Ramos (cell line): Measurements from ENCODE around the gene ZSCAN26.
"Not testable (repeated sequence)": the region's sequence is repeated elsewhere in the genome, so short reads cannot be mapped to it uniquely, and the experiment has no call there.

ENCODE experiments used
- in situ Hi-C: fragments of 300-500 bp; cut with MboI; formaldehyde crosslinking; loops from one replicate; pipeline ENCODE4 v1.14.3; 2022; ENCODE audit warnings: low sequenced_read_pairs; ENCODE audit not compliant: unreplicated experiment

The ZSCAN26 gene

GRCh38 chr6:28311139-28311823 lies 44.3 kb downstream of the ZSCAN26 start:
- in situ Hi-C loops, result no loop called here

GRCh38 chr6:28312939-28313338 lies 46.0 kb downstream of the ZSCAN26 start:
- in situ Hi-C loops, result no loop called here

GRCh38 chr6:28315628-28316027 lies 48.7 kb downstream of the ZSCAN26 start:
- in situ Hi-C loops, result no loop called here

- in situ Hi-C loops, result not testable (repeated sequence)
Measured at GRCh38 chr6:28317866-28318265, 50.9 kb downstream of the ZSCAN26 start.

GRCh38 chr6:28322661-28323060 lies 55.7 kb downstream of the ZSCAN26 start:
- in situ Hi-C loops, result no loop called here

GRCh38 chr6:28323813-28324424 lies 57.0 kb downstream of the ZSCAN26 start:
- in situ Hi-C loops, result no loop called here

- in situ Hi-C loops, result no loop called here
Measured at GRCh38 chr6:28326371-28326948, 59.5 kb downstream of the ZSCAN26 start.
